Prostate gland (tissue), 2 donors: Measurements from ENCODE around the gene ARHGAP24.

Experiments
- CTCF ChIP-seq, 4 experiments: fragments of 200-600 bp in 2 of 4; fragments of 450-650 bp in 2 of 4; sonication (generic) in 2 of 4; IDR thresholded peaks; 1 replicate in 3 of 4; 2 replicates in 1 of 4; pipeline ENCODE4 v1.5.1; 2016 to 2019; ENCODE audit warnings: antibody characterized with exemption in 4 of 4, mild to moderate bottlenecking in 2 of 4, moderate library complexity in 2 of 4
- POLR2A ChIP-seq: fragments of 450-650 bp; IDR thresholded peaks from one replicate; pipeline ENCODE4 v1.6.1; 2016; ENCODE audit warnings: antibody characterized with exemption, mild to moderate bottlenecking
- POLR2AphosphoS5 ChIP-seq: sonication (generic); formaldehyde crosslinking; IDR thresholded peaks from one replicate; pipeline ENCODE4 v1.6.1; 2017; ENCODE audit warnings: antibody characterized with exemption

- TF ChIP-seq CTCF (IDR thresholded peaks at IDR 0.05) (no peak), POLR2A (no peak), POLR2AphosphoS5 (no peak)
Observed at GRCh38 chr4:85928775-85929591, 454.0 kb downstream of the ARHGAP24 start.
